Measurements from ENCODE around the gene AGR3. TPM values are rescaled to one million over a fixed set of nuclear protein-coding genes. Genes with fewer than 3 reads are reported as not detected.

The AGR3 gene
- total RNA-seq, 1 experiment from 2014 or later = not detected

DNA sequence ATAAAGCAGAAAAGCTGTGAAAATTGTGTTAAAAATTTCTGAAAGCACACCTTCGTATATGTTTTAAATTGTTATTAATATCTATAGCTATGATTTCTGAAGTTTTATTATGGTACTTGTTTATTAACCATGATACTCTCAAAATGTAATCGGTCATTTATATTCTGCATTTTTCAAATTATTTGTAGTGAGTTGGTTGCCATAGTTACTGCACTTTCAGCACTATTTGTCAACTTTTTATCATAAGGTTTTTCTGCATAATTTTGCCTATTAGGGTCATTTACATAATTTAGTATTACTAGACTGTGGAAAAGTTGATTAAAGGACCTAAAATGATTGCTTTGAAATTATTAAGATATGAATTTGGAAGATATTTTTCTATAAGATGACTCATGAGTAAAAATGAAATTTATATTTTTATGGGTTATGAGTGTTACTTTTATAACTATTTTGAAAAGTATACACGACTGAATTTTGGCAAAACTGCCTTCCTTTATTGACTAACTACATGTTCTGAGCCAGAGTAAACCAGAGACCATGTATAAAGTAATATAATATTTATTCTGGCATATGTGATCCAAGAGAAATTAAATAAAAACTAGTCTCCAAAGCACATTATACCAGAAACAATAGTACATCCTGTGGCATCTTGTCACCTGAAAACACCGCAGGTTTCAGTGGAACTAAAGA is 69.1 kb downstream of the AGR3 start:
- no TSS peak for BruUV-seq (replicated peaks)
- Histone ChIP-seq H3K4me2 (ENCODE audit: low read length) (no peak overlapping the region), H4K20me1 (ENCODE audit: insufficient read depth) (no peaks in the 10 kb centered on the region), H2AFZ (ENCODE audit: low read depth, low read length, poor library complexity, severe bottlenecking) (no peak overlapping the region), H3K27me3 (ENCODE audit: insufficient read depth, low read length) (no peaks in the 10 kb centered on the region), H3K27ac (ENCODE audit: low read depth, low read length) (no peak overlapping the region), H3K9me2 (ENCODE audit: insufficient read depth) (peaks cover 3% of the 10 kb centered on the region), H3K4me3 (replicated peaks in 1 of 2; ENCODE audit: low read depth in 1 of 2, low read length in 2 of 2) (no peak overlapping the region), H3K4me1 (ENCODE audit: control insufficient read depth in 1 of 2, insufficient read depth in 2 of 2, low read length in 2 of 2) (peaks cover 0 to 4% of the 10 kb centered on the region in 2 experiments; a peak in 2 of 4 replicates), H3K9me3 (ENCODE audit: control insufficient read depth in 1 of 2, insufficient read depth in 1 of 2, low read depth in 1 of 2, low read length in 2 of 2) (no peaks in the 10 kb centered on the region; a peak in 1 of 4 replicates), H3K79me2 (ENCODE audit: insufficient read depth, low read length) (no peaks in the 10 kb centered on the region), H3K9ac (ENCODE audit: low read length) (no peak overlapping the region), H3K36me3 (ENCODE audit: control insufficient read depth in 1 of 2, insufficient read depth in 2 of 2, low read length in 2 of 2) (no peaks in the 10 kb centered on the region)
- intact Hi-C loops (cut with micrococcal nuclease) = no loop called here
- ChIA-PET RAD21 (ENCODE audit: low non-redundant PET in 1 of 2, low total read pairs in 2 of 2, uncharacterized antibody in 2 of 2, unreplicated experiment in 2 of 2) (no interaction called here), CTCF (interaction anchor here (1.5 kb wide), 1 partner anchor 11 kb away, joined by 6 read pairs; no protein-coding TSS in a partner anchor), POLR2A (no interaction called here)
- TF ChIP-seq EZH2 (IDR thresholded peaks at IDR 0.05) (no peak), SP1 (IDR thresholded peaks at IDR 0.05; ENCODE audit: low read depth) (no peak), EZH2phosphoT487 (IDR thresholded peaks at IDR 0.05; ENCODE audit: borderline replicate concordance) (no peak), FOSL1 (IDR thresholded peaks at IDR 0.05; ENCODE audit: low read depth) (no peak), SIN3A (IDR thresholded peaks at IDR 0.05; ENCODE audit: low read depth) (no peak), CEBPB (IDR thresholded peaks at IDR 0.05; ENCODE audit: low read depth) (no peak), CBX3 (IDR thresholded peaks at IDR 0.05; ENCODE audit: low read depth) (no peak), ZNF274 (IDR thresholded peaks at IDR 0.05; ENCODE audit: low read depth, low read length) (no peak)
- TF ChIP-seq, protein P1, sequence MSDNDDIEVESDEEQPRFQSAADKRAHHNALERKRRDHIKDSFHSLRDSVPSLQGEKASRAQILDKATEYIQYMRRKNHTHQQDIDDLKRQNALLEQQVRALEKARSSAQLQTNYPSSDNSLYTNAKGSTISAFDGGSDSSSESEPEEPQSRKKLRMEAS (IDR thresholded peaks at IDR 0.05) = no peak
- TF ChIP-seq, protein P2, sequence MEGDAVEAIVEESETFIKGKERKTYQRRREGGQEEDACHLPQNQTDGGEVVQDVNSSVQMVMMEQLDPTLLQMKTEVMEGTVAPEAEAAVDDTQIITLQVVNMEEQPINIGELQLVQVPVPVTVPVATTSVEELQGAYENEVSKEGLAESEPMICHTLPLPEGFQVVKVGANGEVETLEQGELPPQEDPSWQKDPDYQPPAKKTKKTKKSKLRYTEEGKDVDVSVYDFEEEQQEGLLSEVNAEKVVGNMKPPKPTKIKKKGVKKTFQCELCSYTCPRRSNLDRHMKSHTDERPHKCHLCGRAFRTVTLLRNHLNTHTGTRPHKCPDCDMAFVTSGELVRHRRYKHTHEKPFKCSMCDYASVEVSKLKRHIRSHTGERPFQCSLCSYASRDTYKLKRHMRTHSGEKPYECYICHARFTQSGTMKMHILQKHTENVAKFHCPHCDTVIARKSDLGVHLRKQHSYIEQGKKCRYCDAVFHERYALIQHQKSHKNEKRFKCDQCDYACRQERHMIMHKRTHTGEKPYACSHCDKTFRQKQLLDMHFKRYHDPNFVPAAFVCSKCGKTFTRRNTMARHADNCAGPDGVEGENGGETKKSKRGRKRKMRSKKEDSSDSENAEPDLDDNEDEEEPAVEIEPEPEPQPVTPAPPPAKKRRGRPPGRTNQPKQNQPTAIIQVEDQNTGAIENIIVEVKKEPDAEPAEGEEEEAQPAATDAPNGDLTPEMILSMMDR (IDR thresholded peaks at IDR 0.05 in 2 of 3, conservative IDR thresholded peaks at IDR 0.05 in 1 of 3; ENCODE audit: borderline replicate concordance in 1 of 3, insufficient read depth in 1 of 3, low read depth in 2 of 3, low read length in 2 of 3) = no peak
- TF ChIP-seq, protein P3, sequence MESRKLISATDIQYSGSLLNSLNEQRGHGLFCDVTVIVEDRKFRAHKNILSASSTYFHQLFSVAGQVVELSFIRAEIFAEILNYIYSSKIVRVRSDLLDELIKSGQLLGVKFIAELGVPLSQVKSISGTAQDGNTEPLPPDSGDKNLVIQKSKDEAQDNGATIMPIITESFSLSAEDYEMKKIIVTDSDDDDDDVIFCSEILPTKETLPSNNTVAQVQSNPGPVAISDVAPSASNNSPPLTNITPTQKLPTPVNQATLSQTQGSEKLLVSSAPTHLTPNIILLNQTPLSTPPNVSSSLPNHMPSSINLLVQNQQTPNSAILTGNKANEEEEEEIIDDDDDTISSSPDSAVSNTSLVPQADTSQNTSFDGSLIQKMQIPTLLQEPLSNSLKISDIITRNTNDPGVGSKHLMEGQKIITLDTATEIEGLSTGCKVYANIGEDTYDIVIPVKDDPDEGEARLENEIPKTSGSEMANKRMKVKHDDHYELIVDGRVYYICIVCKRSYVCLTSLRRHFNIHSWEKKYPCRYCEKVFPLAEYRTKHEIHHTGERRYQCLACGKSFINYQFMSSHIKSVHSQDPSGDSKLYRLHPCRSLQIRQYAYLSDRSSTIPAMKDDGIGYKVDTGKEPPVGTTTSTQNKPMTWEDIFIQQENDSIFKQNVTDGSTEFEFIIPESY (IDR thresholded peaks at IDR 0.05; ENCODE audit: extremely low read depth, insufficient replicate concordance, low read length) = no peak
- TF ChIP-seq, protein P4, sequence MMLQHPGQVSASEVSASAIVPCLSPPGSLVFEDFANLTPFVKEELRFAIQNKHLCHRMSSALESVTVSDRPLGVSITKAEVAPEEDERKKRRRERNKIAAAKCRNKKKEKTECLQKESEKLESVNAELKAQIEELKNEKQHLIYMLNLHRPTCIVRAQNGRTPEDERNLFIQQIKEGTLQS (IDR thresholded peaks at IDR 0.05) = no peak
- DNase-seq (ENCODE audit: low read depth, low spot score) = no peak
- ATAC-seq = no peak

Measured in HCT116 (cell line).